ENCODE results near the gene ORMDL3.
"Not testable (repeated sequence)": the region's sequence is repeated elsewhere in the genome, so short reads cannot be mapped to it uniquely, and the experiment has no call there.

ORMDL3 gene

GRCh38 chr17:39951924-39952679 lies 24.7 kb upstream of the ORMDL3 start:
- DNase-seq = no peak

DNA sequence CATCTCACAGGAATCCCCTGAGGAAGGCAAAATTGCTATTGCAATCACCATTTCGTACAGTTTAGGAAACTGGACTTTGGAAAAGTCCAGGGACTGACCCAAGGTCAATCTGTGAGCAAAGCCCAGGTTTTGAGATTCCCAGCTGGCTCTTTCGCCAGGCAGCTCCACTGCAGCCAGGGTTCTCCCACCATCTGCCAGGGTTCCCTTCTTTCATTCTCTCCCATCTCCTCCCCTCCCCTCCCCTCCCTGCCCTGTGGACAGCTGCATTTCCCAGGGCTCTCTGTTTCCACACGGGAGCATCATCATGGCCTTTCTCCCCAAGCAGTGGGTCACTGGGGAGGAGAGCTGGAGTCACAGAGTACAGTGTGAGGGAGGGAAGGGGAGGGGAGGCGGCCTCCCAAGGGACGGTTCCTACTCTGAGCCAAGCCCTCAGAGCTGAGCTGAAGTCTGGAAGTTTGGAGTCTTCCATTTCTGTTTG lies 23.5 kb upstream of the ORMDL3 start:
- DNase-seq = no peak

- DNase-seq = no peak
Measured at GRCh38 chr17:39949028-39949427, 21.6 kb upstream of the ORMDL3 start.

DNA sequence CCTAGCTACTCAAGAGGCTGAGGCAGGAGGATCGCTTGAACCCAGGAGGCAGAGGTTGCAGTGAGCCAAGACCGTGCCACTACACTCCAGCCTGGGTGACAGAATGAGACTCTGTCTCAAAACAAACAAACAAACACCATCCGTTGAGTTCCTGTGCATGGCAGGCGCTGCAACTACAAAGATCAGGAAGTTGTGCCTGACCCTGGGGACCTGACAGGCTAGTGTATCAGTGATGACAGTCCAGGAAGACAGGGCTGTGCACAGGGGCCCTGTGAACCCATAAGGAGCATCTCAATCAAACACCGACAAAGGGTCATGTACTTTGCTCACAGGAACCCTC lies 21.1 kb upstream of the ORMDL3 start:
- not testable (repeated sequence) for DNase-seq

- no peak for DNase-seq
Measured at GRCh38 chr17:39946551-39947330, 19.3 kb upstream of the ORMDL3 start.

GRCh38 chr17:39944393-39944711 lies 17.0 kb upstream of the ORMDL3 start:
- no peak for DNase-seq

DNA sequence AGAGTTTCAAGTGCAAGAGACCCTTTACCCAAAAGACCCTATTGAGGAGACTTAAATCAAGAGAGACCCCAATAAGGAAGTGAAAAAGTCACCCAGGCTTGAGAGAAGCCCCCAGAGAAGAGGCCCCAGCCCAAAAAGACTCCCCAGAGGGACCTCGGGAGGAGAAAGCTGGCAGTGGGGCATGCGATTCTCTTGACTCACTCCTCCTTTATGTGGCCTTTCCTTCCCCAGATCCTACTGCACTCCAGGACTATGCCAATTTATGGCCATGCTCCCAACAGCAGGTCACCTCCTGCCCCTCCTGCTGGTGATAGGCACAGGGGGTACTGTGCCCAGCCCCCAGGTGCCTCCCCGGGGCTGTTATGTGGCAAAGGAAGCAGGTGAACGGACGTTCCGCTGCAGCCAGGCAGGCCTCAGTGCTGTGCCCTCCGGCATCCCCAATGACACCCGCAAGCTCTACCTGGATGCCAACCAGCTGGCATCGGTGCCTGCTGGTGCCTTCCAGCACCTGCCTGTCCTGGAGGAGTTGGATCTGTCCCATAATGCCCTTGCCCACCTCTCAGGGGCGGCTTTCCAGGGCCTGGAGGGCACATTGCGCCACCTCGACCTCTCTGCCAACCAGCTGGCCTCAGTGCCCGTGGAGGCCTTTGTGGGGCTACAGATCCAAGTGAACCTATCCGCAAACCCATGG lies 16.4 kb upstream of the ORMDL3 start:
- DNase-seq = no peak

DNA sequence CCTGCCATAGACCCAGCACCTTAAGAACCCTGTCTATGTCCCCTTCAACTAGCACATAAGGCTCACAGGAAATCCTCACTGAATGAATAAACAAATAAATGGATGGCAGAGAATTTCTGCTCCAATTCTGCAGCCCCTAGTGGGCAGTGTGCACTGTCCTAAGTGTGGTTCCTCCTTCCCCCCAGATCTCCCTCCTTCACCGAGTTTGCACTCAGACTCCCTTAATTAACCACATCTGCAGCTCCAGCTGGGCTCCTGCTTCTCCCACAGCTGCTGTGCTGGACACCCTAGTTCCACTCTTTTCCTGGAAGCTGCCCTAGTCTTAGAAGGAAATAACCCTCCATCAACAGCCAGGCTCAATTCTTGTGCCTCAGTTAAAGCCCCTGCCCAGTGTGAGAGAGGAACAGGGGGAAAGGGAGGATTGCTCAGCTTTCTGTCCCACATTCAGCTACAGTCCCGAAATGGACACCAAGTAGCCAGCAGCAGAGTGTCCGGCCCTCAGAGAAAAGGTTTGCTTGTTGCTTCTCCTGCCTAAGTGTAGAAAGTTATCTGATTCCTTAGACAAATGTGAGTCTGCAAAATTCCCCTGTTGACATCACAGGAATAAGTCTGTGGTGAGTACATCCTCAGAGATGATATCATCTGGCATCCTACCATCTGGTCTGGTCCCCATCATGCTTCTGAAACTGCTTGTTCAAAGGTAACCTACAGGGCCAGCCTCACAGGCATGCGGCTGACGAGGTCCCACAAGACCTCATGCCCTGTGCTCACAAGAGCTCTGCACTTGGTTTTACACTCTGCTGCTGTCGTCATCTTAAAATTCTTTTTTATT lies 12.4 kb upstream of the ORMDL3 start:
- DNase-seq = peak; percentile 44

- DNase-seq = no peak
Measured at GRCh38 chr17:39939106-39939505, 11.7 kb upstream of the ORMDL3 start.

DNA sequence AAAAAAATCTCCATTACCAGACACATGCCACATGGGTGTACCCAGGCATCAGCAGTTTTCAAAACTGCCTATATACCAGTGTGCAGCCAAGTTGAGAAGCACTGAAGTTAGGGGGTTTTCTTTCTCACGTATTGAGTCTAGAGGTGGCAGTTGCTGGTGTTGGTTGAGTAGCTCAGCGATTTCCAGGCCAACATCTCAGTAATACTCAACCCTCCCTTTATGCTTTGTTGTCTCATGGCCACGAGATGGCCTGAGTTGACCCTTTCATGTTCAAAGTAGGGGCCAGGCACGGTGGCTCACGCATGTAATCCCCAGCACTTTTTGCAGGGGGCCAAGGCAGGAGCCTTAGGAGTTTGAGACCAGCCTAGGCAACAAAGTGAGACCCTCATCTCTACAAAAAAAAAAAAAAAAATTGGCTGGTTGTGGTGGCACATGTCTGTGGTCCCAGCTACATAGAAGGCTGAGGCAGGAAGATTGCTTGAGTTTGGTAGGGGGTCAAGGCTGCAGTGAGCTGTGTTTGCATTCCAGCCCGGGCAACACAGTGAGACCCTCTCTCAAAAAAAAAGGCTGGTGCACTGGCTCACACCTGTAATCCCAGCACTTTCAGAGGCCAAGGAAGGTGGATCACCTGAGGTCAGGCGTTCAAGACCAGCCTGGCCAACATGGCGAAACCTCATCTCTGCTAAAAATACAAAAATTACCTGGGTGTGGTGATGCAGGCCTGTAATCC lies 10.9 kb upstream of the ORMDL3 start:
- DNase-seq = no peak

DNA sequence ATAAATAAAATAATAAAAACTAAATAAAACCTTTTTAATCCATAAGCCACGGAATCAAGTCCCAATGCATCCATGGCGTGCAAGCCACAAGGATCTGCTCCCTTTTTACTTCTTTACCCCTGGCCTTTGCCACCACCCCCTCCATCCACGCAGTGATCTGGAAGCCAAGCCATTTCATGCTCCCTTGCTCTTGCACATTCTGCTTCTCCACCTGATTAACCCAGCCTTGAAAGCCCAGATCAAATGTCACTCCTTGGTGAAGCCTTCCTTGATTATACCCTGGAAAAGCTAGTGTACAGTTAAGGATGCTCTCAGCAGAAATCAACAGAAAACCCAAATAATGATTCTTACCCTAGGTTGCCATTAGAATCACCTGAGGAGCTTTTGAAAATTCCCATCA lies 10.0 kb upstream of the ORMDL3 start:
- no peak for DNase-seq

GRCh38 chr17:39935909-39936308 lies 8.5 kb upstream of the ORMDL3 start:
- DNase-seq = no peak

DNA sequence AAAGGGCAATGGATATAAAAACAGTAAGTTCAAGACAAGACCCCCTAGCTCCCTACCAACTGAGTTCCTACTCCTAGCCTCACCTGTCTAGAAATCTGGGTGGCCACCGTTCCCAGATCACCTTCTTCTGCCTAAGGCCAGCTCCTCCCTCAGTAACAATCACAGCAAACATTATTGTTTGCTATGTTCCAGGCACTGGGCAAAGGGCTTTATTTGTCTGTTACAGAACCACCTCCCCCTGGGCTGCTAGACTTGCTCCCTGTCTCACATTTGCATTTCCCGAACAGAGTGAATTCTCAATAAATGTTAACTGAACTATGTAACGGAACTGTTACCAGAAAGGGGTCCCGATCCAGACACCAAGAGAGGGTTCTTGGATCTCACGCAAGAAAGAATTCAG lies 6.9 kb upstream of the ORMDL3 start:
- no peak for DNase-seq

GRCh38 chr17:39933912-39934311 lies 6.5 kb upstream of the ORMDL3 start:
- no peak for DNase-seq

GRCh38 chr17:39929646-39930407 lies 2.4 kb upstream of the ORMDL3 start:
- DNase-seq = no peak

GRCh38 chr17:39928858-39929645 lies 1.7 kb upstream of the ORMDL3 start:
- DNase-seq = no peak

GRCh38 chr17:39927929-39928857 lies 792 bp upstream of the ORMDL3 start:
- no peak for DNase-seq

DNA sequence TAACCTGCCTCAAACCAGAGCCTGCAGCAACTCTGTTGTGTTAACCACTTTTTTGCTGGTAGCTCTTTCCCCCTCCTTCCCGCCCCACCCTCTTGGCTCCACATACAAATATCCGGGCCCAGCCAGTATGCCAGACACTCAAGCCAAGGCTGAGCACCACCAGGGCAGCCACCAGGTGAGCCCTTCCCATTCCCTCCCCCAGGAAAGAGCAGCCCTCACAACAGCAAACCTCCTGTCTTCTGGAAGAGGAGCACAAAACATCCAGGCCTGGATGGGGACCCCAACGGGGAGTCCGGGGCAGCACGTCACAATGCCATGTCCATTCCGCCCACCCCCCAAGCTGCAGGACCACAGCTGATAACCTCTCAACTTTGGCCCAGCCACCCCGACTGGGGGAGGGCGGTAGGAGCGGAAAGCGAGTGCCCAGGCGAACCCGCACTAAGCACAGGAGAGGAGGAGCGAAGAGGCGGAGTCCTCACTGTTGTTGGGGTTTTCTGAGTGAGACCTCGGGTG lies 757 bp downstream of the ORMDL3 start:
- peak; percentile 68 for DNase-seq

GRCh38 chr17:39926135-39926587 lies 1.2 kb downstream of the ORMDL3 start:
- DNase-seq = no peak
